ENCODE measurements around the gene SYNPO2.
"Not testable (repeated sequence)": the region's sequence is repeated elsewhere in the genome, so short reads cannot be mapped to it uniquely, and the experiment has no call there.

The SYNPO2 gene

DNA sequence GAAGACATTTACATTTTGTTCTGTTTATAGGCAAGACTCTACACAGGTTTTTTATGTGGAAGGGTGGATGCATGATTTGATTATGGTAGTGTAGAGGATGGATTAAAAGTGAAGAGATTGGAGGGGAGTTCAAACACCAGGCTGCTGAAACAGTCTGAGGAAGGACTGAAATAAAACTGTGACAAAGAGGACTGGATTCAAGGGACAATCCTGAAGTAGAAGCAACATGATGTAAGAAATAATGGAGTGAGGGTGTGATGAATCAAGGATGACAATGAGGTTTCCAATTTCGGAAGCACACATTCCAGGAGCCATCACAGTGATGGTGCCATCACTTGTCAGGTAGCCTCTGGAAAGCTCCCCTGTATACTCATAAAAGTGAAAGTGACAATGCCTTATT is 103.5 kb downstream of the SYNPO2 start:
- Mint-ChIP-seq H3K9me3 (no peaks in the 10 kb centered on the region), H3K27ac (no peak overlapping the region), H3K4me3 (no peak overlapping the region), H3K36me3 (no peaks in the 10 kb centered on the region), H3K4me1 (no peaks in the 10 kb centered on the region), H3K27me3 (no peaks in the 10 kb centered on the region)

DNA sequence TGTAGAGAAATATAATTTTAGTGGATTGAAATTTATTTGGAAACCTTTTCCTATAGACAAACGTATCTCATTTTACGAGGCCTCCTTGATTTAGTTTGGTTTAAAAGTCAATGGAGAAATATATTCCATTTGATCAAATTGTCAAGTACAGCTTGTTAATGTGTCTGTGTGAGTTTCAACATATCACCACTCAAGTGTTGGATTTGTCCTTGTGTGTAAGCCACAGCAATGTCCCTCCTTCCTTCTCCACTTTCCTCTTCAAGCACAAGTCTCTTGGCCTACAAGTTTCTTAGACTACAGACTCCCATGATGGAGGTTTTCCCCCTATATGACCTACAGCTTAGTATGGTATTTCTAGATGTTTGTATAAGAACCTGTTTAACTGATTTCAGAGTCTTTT is 104.7 kb downstream of the SYNPO2 start:
- no peak overlapping the region for H3K4me3 Mint-ChIP-seq
- H3K9me3 Mint-ChIP-seq: no peaks in the 10 kb centered on the region
- no peaks in the 10 kb centered on the region for H3K4me1 Mint-ChIP-seq
- no peak overlapping the region for H3K27ac Mint-ChIP-seq
- no peaks in the 10 kb centered on the region for H3K36me3 Mint-ChIP-seq
- no peaks in the 10 kb centered on the region for H3K27me3 Mint-ChIP-seq

DNA sequence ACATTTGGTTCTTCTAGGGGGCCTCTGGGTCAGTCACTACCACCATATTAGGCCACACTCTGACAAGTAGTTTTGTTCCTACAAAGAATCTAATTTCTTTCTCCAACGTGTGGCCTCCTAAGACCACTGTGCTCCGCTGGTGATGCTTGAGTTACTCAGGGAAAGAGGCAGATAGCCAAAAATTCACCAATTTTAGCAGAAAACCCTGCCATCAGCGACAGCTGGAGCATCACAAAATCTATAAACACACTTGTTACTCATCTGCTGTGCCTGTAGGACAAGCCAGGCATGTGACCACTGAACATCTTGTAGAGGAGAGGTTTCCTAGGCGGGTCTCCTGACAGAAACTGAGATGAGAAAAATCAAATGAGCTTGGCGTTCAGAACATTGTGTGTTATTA is 105.4 kb downstream of the SYNPO2 start:
- H3K4me3 Mint-ChIP-seq: no peak overlapping the region
- no peak overlapping the region for H3K27ac Mint-ChIP-seq
- no peaks in the 10 kb centered on the region for H3K27me3 Mint-ChIP-seq
- no peaks in the 10 kb centered on the region for H3K36me3 Mint-ChIP-seq
- H3K9me3 Mint-ChIP-seq: no peaks in the 10 kb centered on the region
- no peaks in the 10 kb centered on the region for H3K4me1 Mint-ChIP-seq

DNA sequence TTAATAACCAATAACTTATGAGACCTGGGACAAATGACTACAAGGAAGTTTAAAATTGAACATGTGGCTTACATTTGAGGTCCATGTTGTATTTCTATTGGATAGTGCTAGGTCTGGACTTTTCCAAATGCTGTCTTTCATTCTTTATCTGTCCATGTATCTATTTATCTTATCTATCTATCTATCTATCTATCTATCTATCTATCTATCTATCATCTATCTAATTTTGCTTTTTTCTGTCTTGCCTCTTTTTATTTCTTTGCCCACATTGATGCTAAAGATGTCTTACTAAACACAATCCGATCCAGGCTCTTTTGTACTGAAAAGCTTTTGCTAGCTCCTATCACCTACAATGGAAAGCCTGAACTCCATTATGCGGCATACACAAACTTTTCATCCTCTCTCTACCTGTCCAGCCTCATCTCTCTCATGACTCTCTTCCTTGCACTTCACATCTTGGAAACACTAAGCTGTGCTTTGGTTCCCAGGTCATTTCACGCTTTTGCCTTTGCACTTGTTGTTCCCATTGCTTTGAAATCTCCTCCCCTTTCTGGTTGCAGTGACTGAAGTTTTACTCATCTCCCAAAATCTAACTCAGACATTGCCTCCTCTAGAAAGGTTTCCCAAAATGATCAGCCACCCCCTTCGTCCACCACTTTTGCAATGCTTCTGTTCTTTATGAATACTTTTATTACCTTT is 107.2 kb downstream of the SYNPO2 start:
- H3K9me3 Mint-ChIP-seq: no peaks in the 10 kb centered on the region
- no peak overlapping the region for H3K4me3 Mint-ChIP-seq
- H3K27me3 Mint-ChIP-seq: no peaks in the 10 kb centered on the region
- no peaks in the 10 kb centered on the region for H3K36me3 Mint-ChIP-seq
- H3K27ac Mint-ChIP-seq: no peak overlapping the region
- H3K4me1 Mint-ChIP-seq: no peaks in the 10 kb centered on the region

DNA sequence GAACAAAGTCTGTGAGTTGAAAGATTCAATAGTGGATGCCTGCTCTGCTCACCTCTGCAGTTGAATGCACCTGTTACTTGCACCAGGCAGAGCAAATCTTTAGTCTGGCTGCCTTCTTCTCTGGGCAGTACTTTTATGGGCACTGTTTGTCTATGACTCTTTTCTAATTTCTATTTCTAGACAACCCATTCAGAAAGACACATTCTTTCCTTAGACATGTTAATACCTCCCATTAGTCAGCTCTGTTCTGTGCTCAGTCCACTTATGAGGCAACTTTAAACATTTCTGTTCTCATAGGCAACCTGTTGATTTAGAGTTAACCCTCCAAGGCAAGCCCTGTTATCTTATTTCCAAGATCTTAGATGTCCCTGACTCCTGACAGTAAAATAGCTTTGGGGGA is 108.9 kb downstream of the SYNPO2 start:
- Mint-ChIP-seq H3K4me3 (no peak overlapping the region), H3K27me3 (peaks cover 1% of the 10 kb centered on the region), H3K9me3 (no peaks in the 10 kb centered on the region), H3K36me3 (no peaks in the 10 kb centered on the region), H3K27ac (no peak overlapping the region), H3K4me1 (no peaks in the 10 kb centered on the region)

DNA sequence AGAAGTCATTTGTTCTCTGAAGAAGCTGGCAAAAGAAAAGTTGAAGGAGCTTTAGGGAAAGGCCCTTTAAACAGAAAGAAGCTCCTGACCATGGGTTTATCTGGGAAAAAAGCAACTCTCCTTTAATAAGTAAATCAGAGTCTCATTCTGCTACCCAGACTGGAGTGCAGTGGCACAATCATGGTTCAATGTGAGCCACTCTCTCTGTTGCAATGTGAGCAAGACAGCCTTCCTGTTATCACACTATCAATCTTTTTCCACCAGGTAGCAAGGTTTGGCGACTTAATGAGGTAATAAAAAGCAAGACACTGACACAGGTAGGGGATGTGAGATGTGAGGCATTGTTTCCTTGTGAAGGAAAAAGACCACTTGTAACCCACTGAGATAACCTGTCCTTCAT is 111.3 kb downstream of the SYNPO2 start:
- Mint-ChIP-seq H3K36me3 (no peaks in the 10 kb centered on the region), H3K4me1 (no peaks in the 10 kb centered on the region), H3K9me3 (no peaks in the 10 kb centered on the region), H3K27ac (no peak overlapping the region), H3K27me3 (peaks cover 2% of the 10 kb centered on the region), H3K4me3 (no peak overlapping the region)

DNA sequence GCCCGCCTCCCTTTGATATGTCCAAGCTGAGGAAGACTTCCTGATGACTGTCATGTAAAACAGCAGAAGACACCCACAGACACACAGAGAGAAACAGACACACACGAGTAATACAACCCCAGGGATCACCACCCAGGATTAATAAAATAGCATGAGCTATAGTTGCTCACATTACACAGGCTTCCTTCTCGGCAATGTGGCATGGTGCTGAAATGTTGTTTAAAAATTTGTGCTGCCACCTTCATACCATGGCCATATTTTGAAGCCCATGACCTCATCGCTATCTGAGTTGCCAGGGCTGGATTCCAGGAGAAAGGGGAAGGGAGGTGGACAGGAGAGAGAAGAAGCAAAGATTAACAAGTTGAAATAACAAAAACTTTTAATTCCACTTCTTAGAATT is 111.7 kb downstream of the SYNPO2 start:
- Mint-ChIP-seq H3K36me3 (no peaks in the 10 kb centered on the region), H3K9me3 (no peaks in the 10 kb centered on the region), H3K4me1 (no peaks in the 10 kb centered on the region), H3K27me3 (peaks cover 2% of the 10 kb centered on the region), H3K4me3 (no peak overlapping the region), H3K27ac (no peak overlapping the region)

DNA sequence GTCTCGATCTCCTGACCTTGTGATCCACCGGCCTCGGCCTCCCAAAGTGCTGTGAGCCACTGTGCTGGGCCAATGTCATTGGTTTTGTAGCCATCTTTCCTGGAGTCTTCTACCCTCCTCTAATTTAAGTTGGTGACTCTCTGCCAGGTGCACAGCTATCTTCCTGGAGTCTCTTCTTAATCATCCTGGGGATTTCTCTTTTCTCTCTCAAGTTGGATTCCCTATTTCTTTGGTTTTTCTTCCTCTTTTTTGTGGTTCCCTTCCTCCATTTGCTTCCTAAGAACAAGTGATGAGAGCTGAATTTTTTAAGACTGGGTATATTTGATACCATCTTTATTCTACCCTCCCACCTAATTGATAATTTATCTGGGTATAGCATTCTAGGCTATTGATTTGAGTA is 113.8 kb downstream of the SYNPO2 start:
- H3K4me3 Mint-ChIP-seq: no peak overlapping the region
- H3K9me3 Mint-ChIP-seq: no peaks in the 10 kb centered on the region
- no peak overlapping the region for H3K27ac Mint-ChIP-seq
- no peaks in the 10 kb centered on the region for H3K4me1 Mint-ChIP-seq
- no peaks in the 10 kb centered on the region for H3K36me3 Mint-ChIP-seq
- H3K27me3 Mint-ChIP-seq: peaks cover 2% of the 10 kb centered on the region

DNA sequence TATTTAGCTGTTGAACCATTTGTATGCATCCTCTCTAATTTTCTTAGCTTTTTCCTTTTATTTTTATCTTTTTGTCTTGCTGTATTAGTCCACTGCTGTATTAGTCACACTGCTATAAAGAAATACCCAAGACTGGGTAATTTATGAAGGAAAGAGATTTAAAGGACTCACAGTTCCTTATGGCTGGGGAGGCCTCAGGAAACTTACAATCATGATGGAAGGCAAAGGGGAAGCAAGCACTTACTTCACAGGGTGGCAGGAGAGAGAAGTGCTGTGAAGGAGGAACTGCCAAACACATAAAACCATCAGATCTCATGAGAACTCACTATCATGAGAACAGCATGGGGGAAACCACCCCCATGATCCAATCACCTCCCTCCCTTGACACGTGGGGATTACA is 114.3 kb downstream of the SYNPO2 start:
- not testable (repeated sequence) for H3K27me3 Mint-ChIP-seq, H3K4me1 Mint-ChIP-seq, H3K4me3 Mint-ChIP-seq, H3K36me3 Mint-ChIP-seq, H3K27ac Mint-ChIP-seq, H3K9me3 Mint-ChIP-seq

DNA sequence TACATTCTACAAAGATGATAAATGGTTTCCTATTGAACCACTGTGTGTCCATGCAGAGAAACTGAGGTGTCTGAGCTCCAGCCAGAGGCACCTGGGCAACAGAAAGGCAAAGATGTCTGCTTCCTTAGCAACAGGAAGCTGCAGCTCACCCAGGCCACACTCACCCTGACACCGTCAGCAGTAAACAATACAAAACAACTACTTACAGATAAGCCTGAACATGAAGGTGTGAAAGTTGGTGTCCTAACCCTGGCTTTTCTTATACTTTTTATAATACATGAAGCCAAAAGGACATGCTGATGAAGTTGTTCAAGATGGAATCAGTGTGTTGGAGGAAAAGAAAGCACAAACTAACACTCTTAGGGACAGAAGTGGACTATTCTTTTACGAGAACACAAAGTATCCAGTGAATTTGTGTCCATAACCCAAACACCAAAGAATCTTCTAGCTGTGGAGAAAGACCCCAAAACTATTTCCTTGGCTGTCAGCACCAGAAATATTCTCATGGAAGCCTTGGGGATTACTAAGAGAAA is 117.3 kb downstream of the SYNPO2 start:
- Mint-ChIP-seq H3K27me3 (peaks cover 3% of the 10 kb centered on the region), H3K36me3 (no peaks in the 10 kb centered on the region), H3K27ac (no peak overlapping the region), H3K4me1 (no peaks in the 10 kb centered on the region), H3K9me3 (no peaks in the 10 kb centered on the region), H3K4me3 (no peak overlapping the region)

DNA sequence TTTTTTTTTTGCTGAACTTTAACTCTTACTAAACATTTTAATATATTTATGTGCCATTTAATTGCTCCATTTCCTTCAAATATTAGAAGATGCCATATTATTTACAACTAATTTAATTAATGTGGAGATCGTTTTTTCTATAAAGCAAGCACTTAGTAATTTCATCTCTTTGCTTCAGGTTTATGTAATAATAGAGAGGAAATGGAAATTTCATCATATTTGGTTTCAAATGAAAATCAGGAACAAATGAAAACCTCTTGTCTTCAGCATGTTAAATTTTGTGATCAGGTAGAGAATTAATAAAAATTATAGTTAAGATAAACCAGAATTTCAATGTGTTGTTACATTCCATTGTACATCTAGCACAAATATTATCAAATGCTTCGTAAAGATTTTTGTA is 120.1 kb downstream of the SYNPO2 start:
- Mint-ChIP-seq H3K9me3 (no peaks in the 10 kb centered on the region), H3K4me3 (no peak overlapping the region), H3K4me1 (no peaks in the 10 kb centered on the region), H3K36me3 (no peaks in the 10 kb centered on the region), H3K27ac (no peak overlapping the region), H3K27me3 (peaks cover 3% of the 10 kb centered on the region)

DNA sequence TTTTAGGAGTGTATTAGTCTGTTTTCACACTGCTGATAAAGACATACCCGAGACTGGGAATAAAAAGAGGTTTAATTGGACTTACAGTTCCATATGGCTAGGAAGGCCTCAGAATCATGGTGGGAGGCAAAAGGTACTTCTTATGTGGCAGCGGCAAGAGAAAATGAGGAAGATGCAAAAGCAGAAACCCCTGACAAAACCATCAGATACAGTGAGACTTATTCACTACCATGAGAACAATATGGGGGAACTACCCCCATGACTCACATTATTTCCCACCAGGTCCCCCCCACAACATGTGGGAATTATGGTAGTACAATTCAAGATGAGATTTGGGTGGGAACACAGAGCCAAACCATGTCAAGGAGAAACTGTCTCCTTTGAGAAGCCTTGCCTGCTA is 121.6 kb downstream of the SYNPO2 start:
- not testable (repeated sequence) for H3K27ac Mint-ChIP-seq, H3K27me3 Mint-ChIP-seq, H3K4me1 Mint-ChIP-seq, H3K9me3 Mint-ChIP-seq, H3K4me3 Mint-ChIP-seq, H3K36me3 Mint-ChIP-seq

DNA sequence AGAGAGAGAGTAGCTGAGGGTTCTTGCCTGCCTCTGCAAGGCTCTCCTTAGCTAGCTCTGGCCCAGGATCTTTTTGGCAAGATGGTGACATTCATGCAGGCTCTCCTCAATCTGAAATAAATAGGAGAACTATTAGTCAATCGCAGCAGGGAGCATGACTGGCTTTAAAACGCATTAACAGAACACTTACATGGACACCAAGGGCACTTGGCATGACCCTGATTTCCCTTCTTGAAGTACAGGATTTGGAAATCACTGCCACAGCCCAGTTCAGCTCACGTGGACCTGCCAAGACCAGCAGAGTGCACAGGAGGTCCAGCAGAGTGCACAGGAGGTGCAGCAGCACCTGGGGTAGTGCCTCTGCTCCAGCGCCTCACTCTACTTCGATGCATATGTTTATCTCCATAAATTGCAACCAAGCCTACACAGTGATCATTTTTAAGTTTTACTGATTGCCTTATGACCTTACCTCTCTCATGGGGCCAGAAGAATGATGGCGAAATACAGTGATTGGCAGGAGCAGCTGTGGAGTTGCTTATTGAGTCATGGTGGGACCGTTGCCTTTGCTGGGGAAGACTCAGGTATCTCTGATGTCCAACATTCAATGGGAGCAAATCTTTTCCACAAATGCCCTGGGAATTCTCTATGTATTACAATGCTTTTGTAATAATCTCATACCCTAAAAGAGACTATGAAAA is 122.4 kb downstream of the SYNPO2 start:
- H3K36me3 Mint-ChIP-seq: no peaks in the 10 kb centered on the region
- H3K4me3 Mint-ChIP-seq: no peak overlapping the region
- H3K27ac Mint-ChIP-seq: no peak overlapping the region
- peaks cover 3% of the 10 kb centered on the region for H3K27me3 Mint-ChIP-seq
- H3K9me3 Mint-ChIP-seq: no peaks in the 10 kb centered on the region
- no peaks in the 10 kb centered on the region for H3K4me1 Mint-ChIP-seq

DNA sequence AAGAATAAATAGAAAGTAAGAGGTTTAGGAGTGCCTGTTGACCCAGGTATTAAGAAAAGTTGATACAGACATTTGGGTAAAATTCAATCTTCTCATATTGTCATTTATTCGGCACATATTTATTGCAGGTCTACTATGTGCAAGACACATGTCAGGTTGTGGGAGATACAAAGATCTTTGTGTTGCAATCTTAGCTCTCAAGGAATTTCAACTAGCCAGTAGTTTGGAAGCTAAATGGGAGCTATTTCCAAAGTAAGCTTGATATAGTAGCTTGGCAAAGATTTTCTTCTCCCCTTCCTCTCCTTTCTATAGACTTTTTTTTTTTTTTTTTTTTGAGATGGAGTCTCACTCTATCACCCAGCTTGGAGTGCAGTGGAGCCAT is 122.9 kb downstream of the SYNPO2 start:
- Mint-ChIP-seq H3K4me1 (no peaks in the 10 kb centered on the region), H3K27me3 (peaks cover 3% of the 10 kb centered on the region), H3K27ac (no peak overlapping the region), H3K4me3 (no peak overlapping the region), H3K36me3 (no peaks in the 10 kb centered on the region), H3K9me3 (no peaks in the 10 kb centered on the region)

DNA sequence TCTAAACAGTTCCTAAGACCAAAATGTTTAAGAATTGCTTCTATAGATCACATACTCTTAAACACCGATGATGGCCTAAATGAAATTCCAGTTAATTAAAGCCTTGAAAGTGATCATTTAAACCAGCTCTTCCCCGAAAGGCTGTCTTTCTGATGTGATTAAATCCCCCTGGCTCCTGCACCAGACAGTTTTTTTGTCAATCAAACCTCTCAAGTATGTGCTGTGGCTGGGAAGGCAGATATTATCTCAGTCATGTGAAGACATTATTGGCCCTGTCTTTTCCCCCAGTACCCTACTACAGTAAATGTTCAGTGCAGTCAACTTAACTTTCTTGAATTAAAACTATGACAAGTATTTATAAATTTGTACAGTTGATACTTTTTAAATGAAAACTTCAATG is 126.0 kb downstream of the SYNPO2 start:
- H3K36me3 Mint-ChIP-seq: no peaks in the 10 kb centered on the region
- H3K27me3 Mint-ChIP-seq: peaks cover 6% of the 10 kb centered on the region
- H3K4me3 Mint-ChIP-seq: no peak overlapping the region
- H3K9me3 Mint-ChIP-seq: no peaks in the 10 kb centered on the region
- no peaks in the 10 kb centered on the region for H3K4me1 Mint-ChIP-seq
- H3K27ac Mint-ChIP-seq: no peak overlapping the region

DNA sequence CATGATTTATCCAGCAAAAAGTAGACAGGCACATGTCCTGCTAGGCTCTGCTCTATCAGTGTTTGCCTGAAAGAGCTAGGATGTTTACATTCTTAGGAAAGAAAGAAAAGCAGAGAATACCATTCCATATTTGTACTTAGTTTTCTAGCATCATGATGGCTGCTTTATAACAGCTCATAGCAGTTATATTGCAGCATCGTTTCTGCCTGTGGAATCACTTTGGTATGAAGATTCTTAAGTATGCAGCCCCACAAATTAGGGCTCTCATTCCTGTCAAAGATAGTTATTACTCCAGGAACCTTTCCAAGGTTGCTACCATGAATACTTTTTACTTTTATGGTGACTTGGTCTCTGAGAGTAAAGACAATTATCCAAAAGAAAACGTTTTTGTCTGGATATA is 128.0 kb downstream of the SYNPO2 start:
- Mint-ChIP-seq H3K27me3 (peaks cover 4% of the 10 kb centered on the region), H3K27ac (no peak overlapping the region), H3K4me1 (no peaks in the 10 kb centered on the region), H3K4me3 (no peak overlapping the region), H3K36me3 (no peaks in the 10 kb centered on the region), H3K9me3 (no peaks in the 10 kb centered on the region)

DNA sequence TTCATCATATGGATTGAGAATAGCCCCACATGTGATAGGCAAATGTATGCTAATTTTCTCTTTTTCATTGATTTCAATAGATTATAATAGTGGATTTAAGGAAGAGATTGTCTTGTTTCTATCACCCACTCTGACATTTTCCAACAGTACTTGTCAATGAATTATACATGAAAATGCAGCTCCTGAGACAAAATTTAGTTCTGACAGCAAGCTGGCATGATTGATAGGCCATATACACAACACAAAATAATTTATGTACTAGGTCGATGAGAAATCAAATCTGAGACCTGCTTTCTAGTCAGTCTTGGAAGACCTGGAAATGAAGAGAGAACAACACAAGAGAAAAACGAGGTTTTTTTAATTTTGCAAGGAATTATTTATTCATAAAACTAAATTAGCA is 129.0 kb downstream of the SYNPO2 start:
- Mint-ChIP-seq H3K4me1 (no peaks in the 10 kb centered on the region), H3K27ac (no peak overlapping the region), H3K9me3 (no peaks in the 10 kb centered on the region), H3K4me3 (no peak overlapping the region), H3K27me3 (peaks cover 3% of the 10 kb centered on the region), H3K36me3 (no peaks in the 10 kb centered on the region)
